ENCODE data around the gene CDPF1. TPM values are rescaled to one million over a fixed set of nuclear protein-coding genes. Genes with fewer than 3 reads are reported as not detected.
A peak's percentile ranks its signal among the peaks of the same experiment; 100 is the strongest.
"Not testable (repeated sequence)": the region's sequence is repeated elsewhere in the genome, so short reads cannot be mapped to it uniquely, and the experiment has no call there.

CDPF1 gene
- total RNA-seq, 2 donors from 2014 or later: 16.2 to 20.6 TPM

DNA sequence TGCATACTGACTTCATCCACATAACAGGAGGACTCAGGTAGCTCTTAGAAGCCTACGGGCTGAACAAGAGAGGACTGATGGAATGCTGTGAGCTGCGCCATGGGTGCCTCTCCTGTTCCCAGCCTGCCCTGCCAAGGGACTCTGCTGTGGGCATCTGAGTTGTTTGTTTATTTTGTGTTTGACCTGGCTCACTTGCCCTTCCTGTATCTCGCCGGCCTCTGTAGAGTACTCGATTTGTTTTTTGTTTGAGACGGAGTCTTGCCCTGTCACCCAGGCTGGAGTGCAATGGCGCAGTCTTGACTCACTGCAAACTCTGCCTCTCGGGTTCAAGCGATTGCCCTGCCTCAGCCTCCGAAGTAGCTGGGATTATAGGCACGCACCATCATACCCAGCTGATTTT is 19.5 kb upstream of the CDPF1 start:
- WGBS: 75% methylated on average over 11 of the region's 11 CpGs
- intact Hi-C loops (cut with DNase I): loop anchor here (5.0 kb wide), 1 partner anchor 117 kb away; the partner anchor contains the start of gene PPARA
- no peak overlapping the region for H3K27ac ChIP-seq
- no peak overlapping the region for H3K4me3 ChIP-seq
- TF ChIP-seq CTCF (IDR thresholded peaks at IDR 0.05): no peak
- no peak for TF ChIP-seq POLR2AphosphoS5 (IDR thresholded peaks at IDR 0.05)
- no peak for TF ChIP-seq POLR2A (IDR thresholded peaks at IDR 0.05)
- no peaks in the 10 kb centered on the region for H3K9me3 ChIP-seq
- no peak for DNase-seq (ENCODE audit: low spot score)
- peaks cover 9% of the 10 kb centered on the region for H3K4me1 ChIP-seq (replicated peaks)
- peaks cover 0 to 3% of the 10 kb centered on the region in 2 donors for H3K36me3 ChIP-seq
- no peaks in the 10 kb centered on the region for H3K27me3 ChIP-seq (replicated peaks; ENCODE audit: insufficient read depth)

DNA sequence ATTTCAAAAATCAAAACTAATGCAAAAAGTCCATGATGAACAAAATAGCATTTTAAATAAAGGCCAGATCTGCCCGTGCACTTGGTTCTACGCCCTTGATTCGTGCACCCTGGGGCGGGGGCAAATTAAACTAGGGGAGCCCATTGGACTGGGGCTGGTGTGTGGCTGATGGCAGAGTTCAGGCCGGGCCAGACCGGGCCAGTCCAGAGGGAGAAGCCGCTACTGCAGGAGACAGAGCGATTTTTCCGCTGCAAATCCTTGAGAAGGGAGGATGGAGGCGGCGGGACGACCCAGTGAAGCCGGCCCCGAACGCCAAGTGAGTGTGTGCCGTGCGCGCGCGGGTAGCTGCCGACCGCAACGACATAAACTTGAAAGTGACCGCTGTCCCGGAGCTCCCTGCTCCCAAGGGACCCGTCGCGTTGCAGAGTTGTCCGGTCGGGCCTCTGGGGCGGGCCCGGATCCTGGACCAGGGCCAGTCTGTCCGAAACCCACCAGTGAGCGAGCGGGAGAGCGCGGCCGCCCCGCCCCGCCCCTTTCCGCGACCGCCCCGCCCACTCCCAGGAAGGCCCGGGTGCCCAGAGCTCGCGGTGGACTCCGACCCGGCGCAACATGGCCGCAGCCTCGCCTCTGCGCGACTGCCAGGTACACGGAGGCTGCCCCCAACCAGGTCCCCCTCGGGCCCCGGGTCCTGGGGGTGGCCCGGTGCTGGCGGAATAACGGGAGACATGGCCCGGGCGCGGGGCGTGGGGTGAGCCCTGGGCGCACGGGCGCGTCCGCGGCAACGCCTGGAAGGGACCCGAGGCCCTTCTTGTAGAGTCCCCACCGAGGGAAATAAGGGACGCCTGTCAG is 17.6 kb upstream of the CDPF1 start, which contains the start of gene TTC38:
Gene TTC38, plus strand, starts transcription at position 578 of the 849 bp plus-strand sequence. Its CDS starts 32 bp downstream, at position 610.
- peak within 1 kb of the TSS; percentile 52 to 90 for H3K4me3 ChIP-seq
- TF ChIP-seq POLR2AphosphoS5 (IDR thresholded peaks at IDR 0.05) (peak; percentile 83), POLR2A (IDR thresholded peaks at IDR 0.05) (peak; percentile 67), CTCF (IDR thresholded peaks at IDR 0.05) (no peak)
- 2% methylated on average over 40 of the region's 74 CpGs for WGBS
- peaks cover 9% of the 10 kb centered on the region for H3K4me1 ChIP-seq (replicated peaks)
- H3K36me3 ChIP-seq: no peaks in the 10 kb centered on the region
- peak; percentile 92 for DNase-seq (ENCODE audit: low spot score)
- H3K27me3 ChIP-seq (replicated peaks; ENCODE audit: insufficient read depth): no peaks in the 10 kb centered on the region
- no peaks in the 10 kb centered on the region for H3K9me3 ChIP-seq
- H3K27ac ChIP-seq: peak within 1 kb of the TSS; percentile 74 to 84
- intact Hi-C loops (cut with DNase I): loop anchor here (5.0 kb wide), 1 partner anchor 115 kb away; the partner anchor contains the start of gene PPARA

DNA sequence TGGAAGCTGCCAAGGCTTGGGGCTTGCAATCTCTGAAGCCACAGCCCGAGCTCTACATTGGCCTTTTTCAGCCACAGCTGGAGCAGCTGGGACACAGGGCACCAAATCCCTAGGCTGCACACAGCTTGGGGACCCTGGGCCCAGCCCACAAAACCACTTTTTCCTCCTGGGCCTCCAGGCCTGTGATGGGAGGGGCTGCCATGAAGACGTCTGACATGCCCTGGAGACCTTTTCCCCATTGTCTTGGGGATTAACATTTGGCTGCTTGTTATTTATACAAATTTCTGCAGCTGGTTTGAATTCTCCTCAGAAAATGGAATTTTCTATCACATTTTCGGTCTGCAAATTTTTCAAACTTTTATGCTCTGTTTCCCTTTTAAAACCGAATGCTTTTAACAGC is 15.5 kb upstream of the CDPF1 start:
- 93% methylated on average over 4 of the region's 4 CpGs for WGBS
- not testable (repeated sequence) for H3K4me3 ChIP-seq; H3K36me3 ChIP-seq; H3K9me3 ChIP-seq; H3K27ac ChIP-seq; H3K4me1 ChIP-seq (replicated peaks); DNase-seq (ENCODE audit: low spot score); H3K27me3 ChIP-seq (replicated peaks; ENCODE audit: insufficient read depth)
- intact Hi-C loops (cut with DNase I): loop anchor here (5.0 kb wide), 1 partner anchor 113 kb away; the partner anchor contains the start of gene PPARA

GRCh38 chr22:46264520-46264919 is 14.4 kb upstream of the CDPF1 start:
- H3K27me3 ChIP-seq (replicated peaks; ENCODE audit: insufficient read depth); DNase-seq (ENCODE audit: low spot score); H3K4me1 ChIP-seq (replicated peaks); intact Hi-C loops (cut with DNase I); H3K4me3 ChIP-seq; H3K9me3 ChIP-seq; H3K27ac ChIP-seq; H3K36me3 ChIP-seq: not testable (repeated sequence)
- 98% methylated on average over 6 of the region's 6 CpGs for WGBS

DNA sequence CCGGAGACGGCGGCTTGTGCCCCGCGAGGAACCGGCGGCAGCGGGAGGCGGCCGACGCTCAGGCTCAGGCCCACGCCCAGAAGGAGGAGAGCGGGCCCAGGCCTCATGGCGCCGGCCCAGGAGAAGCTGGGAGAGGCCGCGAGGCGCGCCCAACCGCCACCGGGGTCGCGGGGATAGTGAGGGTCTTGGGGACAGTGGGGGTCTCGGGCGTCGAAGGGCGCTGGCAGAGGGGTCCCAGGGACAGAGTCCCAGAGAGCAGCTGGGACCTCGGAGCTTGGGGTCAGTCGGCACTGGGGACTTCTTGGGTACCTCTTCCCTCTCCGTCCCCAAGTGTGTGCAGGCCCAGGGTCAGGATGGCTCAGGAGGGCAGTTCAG is 13.1 kb upstream of the CDPF1 start, which contains the start of gene PKDREJ:
Gene PKDREJ, minus strand, starts transcription at position 128 of the 375 bp plus-strand sequence. Its CDS starts 21 bp downstream, at position 107.
- Histone ChIP-seq H3K9me3 (no peaks in the 10 kb centered on the region), H3K27ac (no peak within 1 kb of the TSS), H3K36me3 (no peaks in the 10 kb centered on the region), H3K4me3 (peak within 1 kb of the TSS; percentile 19 to 37), H3K27me3 (replicated peaks; ENCODE audit: insufficient read depth) (no peaks in the 10 kb centered on the region), H3K4me1 (replicated peaks) (no peaks in the 10 kb centered on the region)
- TF ChIP-seq POLR2A (IDR thresholded peaks at IDR 0.05): no peak
- no peak for TF ChIP-seq POLR2AphosphoS5 (IDR thresholded peaks at IDR 0.05)
- no peak for TF ChIP-seq CTCF (IDR thresholded peaks at IDR 0.05)
- no peak for DNase-seq (ENCODE audit: low spot score)
- 56% methylated on average over 17 of the region's 30 CpGs for WGBS
- intact Hi-C loops (cut with DNase I): no loop called here

Measured in prostate gland (tissue), 2 donors.